Endothelial cell of hepatic sinusoid (primary cell): ENCODE results near the gene ECHS1.
"Not testable (repeated sequence)": the region's sequence is repeated elsewhere in the genome, so short reads cannot be mapped to it uniquely, and the experiment has no call there.

ENCODE experiments used
- in situ Hi-C: cut with HindIII; loops from 2 replicates; pipeline ENCODE4 v1.10.0; 2017; ENCODE audit warnings: low sequenced_read_pairs

ECHS1 gene

DNA sequence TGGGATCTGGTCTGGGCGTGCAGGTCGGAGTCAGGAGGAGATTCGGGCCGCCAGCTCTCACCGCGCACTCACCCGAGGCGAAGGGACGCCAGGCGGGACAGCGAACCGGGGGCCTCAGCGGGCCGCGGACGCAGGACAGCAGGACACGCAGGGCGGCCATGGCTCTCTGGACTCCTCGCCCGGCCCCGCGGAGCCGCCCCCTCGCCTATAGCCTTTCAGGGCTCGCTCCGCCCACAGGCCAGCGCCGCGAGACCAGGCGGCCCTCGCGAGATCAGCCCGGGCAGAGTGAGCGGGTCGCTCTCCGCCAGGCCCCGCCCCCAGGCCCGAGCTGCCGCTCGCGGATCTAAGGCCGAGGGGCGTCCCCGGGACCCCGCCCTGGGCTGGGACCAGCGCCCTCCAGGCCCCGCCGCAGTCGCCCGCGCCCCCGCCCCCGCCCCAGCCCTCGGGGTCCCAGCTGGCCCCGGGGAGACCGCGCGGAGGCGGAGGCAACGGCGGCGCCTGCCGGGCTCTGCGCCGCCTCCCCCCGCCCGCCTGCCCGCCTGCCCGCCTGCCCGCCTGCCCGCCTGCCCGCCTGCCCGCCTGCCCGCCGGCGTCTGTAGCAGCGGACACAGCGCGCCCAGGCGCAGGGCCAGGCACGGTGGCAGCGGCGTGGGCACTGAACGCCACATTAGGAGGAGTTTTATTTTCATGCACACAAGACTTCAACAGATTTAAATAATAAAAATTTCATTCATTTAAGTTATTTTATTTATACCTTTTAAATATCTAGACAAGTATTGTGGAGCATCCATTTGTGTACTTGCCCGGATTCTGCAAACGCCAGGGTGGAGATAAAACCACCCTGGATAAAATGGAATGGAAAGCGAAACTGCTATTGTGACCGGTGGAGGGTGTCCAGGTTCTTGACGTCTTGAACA lies at the start of gene ECHS1:
Gene ECHS1 (minus strand): TSS at position 181 of the 917 bp plus-strand sequence. CDS start 21 bp downstream, at position 160.
- in situ Hi-C loops = no loop called here

DNA sequence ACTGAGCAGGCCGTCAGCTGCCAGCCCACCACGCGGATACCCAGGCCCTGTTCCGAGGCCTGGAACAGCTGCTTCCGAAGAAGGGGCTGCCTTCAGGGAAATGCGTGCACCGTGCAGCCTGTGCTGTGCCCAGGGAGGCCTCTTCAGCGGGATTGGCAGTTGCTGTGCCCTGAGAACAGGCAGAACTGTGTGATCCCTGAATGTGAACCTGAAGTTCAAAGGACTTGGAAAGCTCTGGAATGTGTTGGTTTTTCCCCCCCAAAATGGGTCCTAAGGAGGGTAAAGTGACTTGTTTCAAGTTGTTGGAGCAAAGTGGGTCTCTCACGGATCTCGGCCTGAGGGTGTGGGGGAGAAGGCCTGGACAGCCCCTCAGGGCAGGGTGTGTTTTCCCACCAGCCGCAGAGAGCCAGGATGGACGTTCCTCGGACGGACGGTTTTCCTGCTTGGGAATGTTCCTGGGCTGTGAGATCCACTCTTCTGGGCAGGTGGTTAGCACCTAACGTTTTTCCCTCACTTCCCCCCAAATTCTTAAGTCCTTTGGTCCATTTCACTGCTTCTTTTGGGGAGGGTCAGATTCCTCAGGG lies 49.2 kb upstream of the ECHS1 start:
- in situ Hi-C loops = no loop called here

DNA sequence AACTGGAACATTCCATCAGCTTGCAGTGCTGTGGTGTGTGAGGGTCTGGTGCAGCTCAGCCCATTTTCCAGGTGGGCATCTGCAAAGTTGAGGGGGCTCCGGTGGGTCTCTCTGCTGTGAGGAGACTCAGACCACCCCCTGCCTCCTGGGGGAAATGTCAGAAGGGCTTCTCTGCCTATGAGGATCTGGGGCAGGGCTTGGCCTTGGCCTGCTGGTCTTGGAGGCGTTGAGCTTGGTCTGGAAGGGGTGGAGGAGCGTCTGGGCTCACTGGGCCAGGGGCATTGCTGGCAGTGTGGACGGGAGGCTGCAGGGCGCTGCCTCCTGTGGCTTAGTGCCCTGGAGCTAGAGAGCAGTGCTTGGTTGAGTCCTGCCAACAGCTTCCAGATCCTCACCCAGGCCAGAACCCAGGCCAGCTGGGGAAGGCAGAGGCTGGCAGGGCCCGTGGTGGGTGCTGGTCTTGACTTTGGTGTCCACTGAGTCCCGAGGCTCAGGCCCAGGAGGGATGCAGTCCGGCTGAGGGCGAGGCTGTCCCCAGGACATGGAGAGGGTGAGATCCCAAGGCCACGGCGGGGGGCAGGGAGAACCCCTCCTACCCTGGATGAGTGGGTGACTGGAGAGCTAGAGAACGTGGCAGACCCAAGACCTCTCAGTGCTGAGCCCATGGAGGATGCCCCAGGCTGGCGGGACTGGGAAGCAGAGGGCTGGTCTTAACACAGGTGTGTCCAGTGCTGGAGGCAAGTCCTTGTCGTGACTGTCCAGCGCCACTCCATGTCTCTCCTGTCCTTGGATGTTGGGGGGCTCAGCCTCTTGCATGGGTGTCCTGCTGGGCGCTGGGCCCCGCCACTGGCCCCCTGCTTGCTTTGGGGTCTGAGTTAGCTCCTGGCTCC lies 48.4 kb upstream of the ECHS1 start:
- in situ Hi-C loops = no loop called here

DNA sequence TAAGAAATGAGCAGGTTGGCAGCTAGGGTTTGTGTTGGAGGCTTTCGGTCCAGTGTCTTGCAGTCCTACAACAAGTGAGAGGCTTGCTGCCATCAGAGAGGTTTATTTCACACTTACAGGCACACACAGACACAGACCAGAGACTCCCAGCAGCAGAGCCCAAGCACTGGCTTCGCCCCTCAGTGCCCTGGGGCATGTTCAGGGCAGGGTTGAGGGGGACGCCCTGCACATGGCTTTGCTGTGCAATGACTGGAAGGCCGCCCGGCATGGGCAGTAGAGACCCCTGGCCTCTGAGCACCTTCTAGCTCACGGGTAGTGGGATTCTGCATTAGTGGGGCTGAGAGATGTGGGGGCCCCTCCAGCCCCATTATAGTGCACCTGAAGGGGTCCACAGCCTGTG lies 47.4 kb upstream of the ECHS1 start:
- in situ Hi-C loops = no loop called here

DNA sequence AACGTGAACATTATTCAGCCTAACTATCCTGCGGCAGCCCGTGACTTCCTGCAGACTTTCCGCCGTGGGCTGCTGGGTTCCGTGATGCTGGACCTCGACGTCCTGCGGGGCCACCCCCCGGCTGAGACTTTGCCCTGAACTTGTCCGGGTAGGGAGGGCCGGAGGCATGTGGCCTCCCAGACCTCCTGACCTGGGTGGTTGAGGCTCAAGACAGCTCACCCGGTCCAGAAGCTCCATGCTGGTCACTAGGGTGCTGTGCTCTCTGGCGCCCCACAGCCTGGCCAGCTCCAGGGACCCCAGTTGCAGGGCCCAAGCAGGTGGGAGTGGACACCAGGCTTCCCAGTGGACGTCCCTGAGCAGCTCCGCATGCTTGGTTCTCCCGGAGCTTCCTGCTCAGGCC lies 46.9 kb upstream of the ECHS1 start:
- in situ Hi-C loops = no loop called here

DNA sequence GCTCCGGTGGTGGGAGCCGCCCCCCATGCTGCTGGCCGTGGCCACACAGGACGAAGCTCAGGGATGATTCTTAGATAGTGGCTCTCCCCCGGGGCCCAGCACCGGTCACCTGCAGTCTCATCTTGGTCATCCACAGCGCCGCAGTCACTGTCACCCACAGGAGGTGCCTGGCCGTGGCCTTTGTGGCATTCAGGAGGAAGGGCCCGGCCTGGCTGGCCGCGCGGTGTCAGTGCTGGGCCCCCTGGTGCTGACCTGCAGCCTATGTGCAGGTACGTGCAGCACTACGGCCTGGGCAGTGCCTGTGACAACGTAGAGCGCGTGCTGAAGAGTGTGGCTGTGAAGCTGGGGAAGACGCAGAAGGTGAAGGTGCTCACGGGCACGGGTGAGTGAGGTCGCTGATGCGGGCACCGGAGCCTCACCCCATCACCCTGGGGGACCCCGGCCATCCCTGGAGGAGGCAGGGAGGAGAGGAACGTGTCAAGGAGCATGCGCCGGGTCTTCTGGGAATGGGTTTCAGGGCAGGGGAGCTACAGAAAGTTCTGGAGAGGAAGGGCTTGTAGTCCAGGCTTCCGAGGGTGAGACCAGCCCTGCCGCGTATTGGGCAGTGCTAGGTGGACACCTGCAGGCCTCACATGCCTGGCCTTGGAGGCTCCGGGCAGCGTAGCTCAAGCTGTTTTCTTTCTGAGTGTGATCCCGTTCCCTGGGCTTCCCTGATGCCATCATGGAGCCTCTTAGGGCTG lies 46.2 kb upstream of the ECHS1 start:
- in situ Hi-C loops = no loop called here

DNA sequence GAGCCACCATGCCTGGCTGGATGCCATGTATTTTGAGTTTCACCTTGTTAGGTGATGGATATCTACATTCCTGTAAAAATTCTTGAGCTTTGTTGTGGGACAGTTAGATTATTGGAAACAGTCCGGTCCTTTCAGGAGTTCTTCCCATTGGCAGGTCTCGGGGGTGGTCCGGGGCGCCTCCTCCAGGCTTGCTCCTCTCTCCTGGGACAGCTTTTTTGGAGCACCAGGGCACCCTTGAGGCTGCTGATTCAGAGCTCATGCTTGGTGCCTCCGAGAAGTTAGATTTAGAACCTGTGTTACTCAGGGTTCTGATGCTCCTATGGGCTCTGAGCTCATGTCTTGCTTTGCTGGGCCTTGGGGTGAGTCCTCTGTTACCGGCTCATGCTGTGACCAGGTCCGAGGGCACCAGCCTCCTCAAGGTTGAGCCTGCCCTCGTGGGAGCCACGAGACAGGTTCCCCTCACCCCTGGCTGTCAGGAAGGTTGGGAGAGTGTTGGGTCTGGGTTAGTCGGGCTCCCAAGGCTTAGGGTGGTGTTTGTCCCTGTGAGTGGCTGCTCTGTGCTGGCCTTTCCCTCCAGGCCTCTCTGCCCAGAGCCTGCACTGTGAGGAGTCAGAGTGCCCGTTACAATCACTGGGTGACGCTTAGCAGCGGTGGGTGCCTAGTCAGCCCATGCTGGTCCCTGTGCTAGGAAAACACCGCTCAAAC lies 45.3 kb upstream of the ECHS1 start:
- in situ Hi-C loops = no loop called here

DNA sequence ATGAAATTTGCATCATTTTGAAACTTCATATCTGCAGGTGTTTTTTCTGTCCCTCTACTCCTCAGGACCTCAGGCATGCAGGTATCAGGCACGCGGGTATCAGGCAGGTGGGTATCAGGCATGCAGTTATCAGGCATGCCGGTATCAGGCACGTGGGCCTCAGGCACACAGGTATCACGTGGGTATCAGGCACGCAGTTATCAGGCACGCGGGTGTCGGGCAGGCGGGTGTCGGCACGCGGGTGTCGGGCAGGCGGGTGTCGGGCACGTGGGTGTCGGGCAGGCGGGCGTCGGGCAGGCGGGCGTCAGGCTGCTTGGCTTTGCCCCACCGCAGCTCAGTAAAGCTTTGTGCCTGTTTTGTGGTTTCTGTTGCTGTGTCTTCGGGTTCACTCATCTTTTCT lies 42.6 kb upstream of the ECHS1 start:
- in situ Hi-C loops = no loop called here

DNA sequence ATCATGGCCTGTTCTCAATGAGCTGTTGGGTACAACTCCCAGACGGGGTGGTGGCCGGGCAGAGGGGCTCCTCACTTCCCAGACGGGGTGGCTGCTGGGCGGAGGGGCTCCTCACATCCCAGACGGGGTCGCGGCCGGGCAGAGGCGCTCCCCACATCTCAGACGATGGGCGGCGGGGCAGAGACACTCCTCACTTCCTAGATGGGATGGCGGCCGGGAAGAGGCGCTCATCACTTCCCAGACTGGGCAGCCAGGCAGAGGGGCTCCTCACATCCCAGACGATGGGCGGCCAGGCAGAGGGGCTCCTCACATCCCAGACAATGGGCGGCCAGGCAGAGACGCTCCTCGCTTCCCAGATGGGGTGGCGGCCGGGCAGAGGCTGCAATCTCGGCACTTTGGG lies 41.2 kb upstream of the ECHS1 start:
- in situ Hi-C loops = not testable (repeated sequence)

DNA sequence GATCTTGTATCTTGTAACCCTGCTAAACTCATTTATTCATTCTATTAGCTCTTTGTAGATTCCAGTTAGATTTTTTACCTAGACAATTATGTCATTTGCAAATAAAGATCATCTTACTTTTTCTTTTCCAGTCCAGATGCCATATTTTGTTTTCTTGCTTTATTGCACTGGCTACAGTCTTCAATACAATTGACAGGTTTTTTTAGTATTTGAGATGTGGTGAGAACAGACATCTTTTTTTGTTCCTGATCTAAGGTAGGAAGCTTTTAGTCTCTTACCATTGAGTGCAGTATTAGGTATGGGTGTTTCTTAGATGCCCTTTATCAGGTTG lies 39.2 kb upstream of the ECHS1 start:
- in situ Hi-C loops = no loop called here

DNA sequence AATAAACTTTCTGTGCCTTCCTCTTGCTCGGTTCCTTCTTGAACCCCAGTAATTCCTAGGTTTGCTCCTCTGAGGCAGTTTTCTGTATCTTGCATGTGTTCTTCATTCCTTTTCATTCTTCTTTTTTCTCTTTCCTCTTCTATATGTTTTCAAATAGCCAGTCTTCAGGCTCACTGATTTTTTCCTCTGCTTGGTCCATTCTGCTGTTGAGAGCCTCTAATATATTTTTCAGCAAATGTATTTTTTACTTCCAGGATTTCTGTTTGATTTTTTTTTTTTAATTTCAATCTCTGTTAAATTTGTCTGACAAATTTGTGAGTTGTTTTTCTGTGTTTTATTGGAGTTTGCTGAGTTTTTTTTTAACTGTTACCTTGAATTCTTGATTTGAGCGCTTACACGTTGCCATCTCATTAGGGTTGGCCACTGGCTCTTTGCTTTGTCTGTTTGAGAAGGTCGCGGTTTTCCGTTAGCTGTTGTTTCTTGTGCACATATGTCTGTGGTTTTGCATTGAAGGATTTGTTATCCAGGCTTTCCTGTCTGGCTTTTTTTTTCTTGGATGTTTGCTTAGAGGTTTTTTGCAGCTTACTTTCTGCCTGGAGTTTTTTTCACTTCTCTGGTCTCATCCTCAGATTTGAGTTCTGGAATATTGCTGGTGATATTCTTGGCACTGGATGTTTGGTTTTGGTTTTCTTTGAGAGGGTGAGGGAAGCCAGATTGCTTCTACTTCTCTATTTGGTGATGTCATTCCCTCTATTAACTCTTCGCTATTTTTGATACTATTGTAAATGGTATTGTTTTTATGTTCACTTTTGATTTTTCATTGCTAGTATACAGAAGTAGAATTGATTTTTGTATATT lies 38.6 kb upstream of the ECHS1 start:
- in situ Hi-C loops = no loop called here

DNA sequence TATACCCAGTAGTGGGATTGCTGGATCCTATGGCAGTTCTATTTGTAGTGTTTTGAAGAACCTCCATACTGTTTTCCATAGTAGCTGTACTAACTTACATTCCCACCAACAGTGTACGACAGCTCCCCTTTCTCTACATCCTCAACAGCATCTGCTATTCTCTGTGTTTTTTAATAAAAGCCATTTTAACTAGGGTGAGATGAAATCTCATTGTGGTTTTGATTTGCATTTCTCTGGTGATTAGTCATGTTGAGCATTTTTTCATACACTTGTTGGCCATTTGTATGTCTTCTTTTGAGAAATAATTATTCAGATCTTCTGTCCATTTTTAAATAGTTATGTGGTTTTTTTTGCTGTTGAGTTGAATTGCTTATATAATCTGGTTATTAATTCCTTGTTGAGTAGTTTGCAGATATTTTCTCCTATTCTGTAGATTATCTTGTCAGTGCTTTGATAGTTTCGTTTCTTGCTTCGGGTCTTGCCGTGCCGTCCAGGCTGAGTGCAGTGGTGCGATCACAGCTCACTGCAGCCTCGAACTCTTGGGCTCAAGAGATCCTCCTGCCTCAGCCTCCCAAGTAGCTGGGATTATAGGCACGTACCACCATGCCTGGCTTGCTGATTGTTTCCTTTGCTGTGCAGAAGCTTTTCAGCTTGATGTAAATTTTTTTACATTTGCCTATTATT lies 32.8 kb upstream of the ECHS1 start:
- in situ Hi-C loops = no loop called here

DNA sequence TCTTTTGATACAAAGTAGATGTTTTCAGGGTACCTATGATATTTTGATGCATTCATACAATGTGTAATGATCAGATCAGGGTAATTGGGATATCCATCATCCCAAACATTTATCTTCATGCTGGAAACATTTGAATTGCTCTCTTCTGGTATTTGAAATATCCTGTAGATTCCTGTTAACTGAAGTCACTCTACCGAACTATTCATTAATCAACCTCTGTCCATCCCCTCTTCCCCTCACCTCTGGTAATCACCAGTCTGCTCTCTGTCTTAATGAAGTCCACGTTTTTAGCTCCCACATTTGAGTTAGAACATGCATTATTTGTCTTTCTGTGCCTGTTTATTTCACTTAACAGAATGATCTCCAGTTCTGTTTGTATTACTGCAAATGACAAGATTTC lies 32.1 kb upstream of the ECHS1 start:
- in situ Hi-C loops = no loop called here

DNA sequence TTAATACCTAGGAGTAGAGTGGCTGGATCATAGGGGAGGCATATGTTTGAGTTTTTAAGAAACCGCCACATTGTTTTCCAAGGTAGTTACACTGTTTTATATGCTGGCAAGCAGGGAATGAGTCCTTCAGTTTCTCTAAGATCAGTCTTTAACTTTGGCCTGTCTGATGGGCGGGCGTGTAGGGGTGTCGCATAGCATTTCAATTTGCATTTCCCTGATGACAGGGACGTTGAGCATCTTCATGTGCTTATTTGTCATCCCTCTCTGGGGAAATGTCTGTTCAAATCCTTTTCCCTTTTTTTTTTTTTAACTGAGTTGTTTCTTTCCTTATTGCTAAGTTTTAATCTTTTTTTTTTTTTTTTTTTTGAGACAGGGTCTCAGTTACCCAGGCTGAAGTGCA lies 30.6 kb upstream of the ECHS1 start:
- in situ Hi-C loops = no loop called here

DNA sequence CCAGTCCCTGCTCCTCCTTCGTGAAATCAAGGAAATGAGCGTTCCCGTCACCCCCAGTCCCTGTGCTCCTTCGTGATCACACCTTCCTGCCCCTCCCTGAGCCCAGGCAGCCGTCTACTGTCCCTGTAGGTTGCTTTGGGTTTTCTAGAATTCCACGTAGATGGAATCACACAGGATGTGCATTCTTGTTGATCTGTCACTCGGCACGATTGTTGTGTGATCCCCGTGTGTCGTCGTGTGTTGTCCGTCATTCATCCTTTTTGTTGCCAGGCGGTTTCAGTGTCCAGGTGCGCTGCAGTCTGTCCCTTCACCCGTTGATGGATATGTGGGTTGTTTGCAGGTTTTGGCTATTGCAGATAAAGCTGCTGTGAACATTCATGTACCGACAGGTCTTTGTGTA lies 30.2 kb upstream of the ECHS1 start:
- in situ Hi-C loops = no loop called here

DNA sequence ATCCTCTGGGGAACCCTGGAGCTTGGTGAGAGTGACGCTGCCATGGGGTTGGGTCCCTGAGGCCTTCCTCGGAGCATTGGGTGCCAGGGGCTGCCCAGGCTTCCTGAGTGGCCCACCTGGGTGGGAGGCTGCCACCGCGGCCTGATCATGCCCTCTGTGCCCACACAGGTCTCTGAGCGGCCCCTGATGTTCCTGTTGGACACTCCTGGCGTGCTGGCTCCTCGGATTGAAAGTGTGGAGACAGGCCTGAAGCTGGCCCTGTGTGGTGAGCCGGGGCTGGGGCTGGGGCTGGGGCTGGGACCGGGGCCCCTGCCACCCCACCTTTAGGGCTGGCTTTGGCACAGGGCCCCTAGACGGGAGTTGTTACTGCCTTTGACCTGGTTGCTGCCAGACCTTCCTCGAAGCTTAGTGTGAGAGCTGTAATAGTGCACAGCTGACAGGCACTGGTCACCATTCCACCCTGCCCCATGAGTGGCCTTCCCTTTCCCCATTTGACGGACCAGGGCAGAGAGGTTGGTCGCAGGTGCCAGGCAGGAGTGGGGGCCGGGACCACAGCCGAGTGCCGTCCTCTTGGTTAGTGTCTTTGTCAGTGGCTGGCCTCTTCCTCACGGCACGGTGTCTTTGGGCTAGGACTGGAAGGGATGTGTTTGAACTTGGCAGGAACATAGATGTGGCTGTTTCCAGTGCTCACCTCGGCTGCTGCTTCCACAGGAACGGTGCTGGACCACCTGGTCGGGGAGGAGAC lies 29.0 kb upstream of the ECHS1 start:
- in situ Hi-C loops = no loop called here

DNA sequence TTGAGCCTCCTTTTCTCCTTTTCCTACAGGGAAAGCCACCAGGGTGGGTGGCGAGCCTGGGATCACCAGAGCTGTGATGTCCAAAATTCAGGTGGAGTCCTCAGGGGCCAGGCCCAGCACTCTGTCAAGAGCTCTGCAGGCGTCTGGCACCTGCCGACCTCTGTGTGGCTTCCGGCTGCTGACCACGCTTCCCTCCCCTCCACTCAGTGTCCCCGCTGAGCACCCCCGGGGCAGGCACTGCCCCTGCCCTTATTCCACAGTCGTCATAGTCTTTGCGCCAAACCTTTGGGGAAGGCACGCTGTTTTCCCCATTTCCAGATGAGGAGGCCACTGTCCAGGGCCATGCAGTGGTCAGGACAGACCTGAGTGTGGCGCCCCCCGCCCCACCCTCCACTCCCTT lies 28.3 kb upstream of the ECHS1 start:
- in situ Hi-C loops = no loop called here
